IMR-90 (cell line): ENCODE results near the gene FABP7. TPM values are rescaled to one million over a fixed set of nuclear protein-coding genes. Genes with fewer than 3 reads are reported as not detected.

ENCODE experiments used
- ATAC-seq: fragments of 200-7000 bp; cut with Tn5 transposase; 2 replicates; pipeline ENCODE4 v1.9.1; 2020; ENCODE audit warnings: low read depth, mild to moderate bottlenecking, moderate library complexity
- BruUV-seq: library from RNA; stranded (reverse); fragments of 400-500 nt; replicated peaks from 2 replicates; lab custom pipeline; 2021; lab: Mats Ljungman, UMichigan
- CTCF ChIA-PET: fragments of 300-600 bp; formaldehyde crosslinking; extraction: SDS; loops from one replicate; lab custom pipeline; 2021; ENCODE audit warnings: antibody characterized with exemption; lab: Yijun Ruan, JAX
- POLR2A ChIA-PET: fragments of 300-600 bp; sonication (Branson Sonifier 250); formaldehyde crosslinking; loops from one replicate; lab custom pipeline; 2022; ENCODE audit warnings: antibody characterized with exemption; ENCODE audit not compliant: unreplicated experiment; lab: Charles Lee
- DNase-seq: peaks from one replicate; pipeline ENCODE4 v3.0.0; 2013
- H2AFZ ChIP-seq: replicated peaks from 2 replicates; pipeline ENCODE3; 2013; ENCODE audit warnings: low read length, mild to moderate bottlenecking; ENCODE audit not compliant: poor library complexity
- H2AK5ac ChIP-seq: 2 replicates; pipeline ENCODE4 v1.6.1; 2013; ENCODE audit warnings: low read depth, low read length, inconsistent platforms
- H2AK9ac ChIP-seq: replicated peaks from 2 replicates; pipeline ENCODE3; 2013; ENCODE audit warnings: mild to moderate bottlenecking, low read depth, low read length, moderate library complexity; ENCODE audit not compliant: poor library complexity
- H2BK120ac ChIP-seq: 2 replicates; pipeline ENCODE4 v1.6.1; 2013; ENCODE audit warnings: low read depth, low read length, inconsistent platforms
- H2BK15ac ChIP-seq: 3 replicates; pipeline ENCODE4 v1.6.1; 2013; ENCODE audit warnings: low read depth, low read length, inconsistent platforms
- H2BK20ac ChIP-seq: 2 replicates; pipeline ENCODE4 v1.6.1; 2013; ENCODE audit warnings: low read depth, mild to moderate bottlenecking, inconsistent platforms, low read length, moderate library complexity
- H2BK5ac ChIP-seq: 2 replicates; pipeline ENCODE4 v1.6.1; 2013; ENCODE audit warnings: mild to moderate bottlenecking, low read depth, low read length, inconsistent platforms; ENCODE audit not compliant: poor library complexity, severe bottlenecking
- H3K14ac ChIP-seq: replicated peaks from 2 replicates; pipeline ENCODE4 v1.6.1; 2013; ENCODE audit warnings: low read depth, low read length, inconsistent platforms
- H3K18ac ChIP-seq: 2 replicates; pipeline ENCODE4 v1.6.1; 2013; ENCODE audit warnings: low read depth, low read length, control low read depth
- H3K23ac ChIP-seq: 2 replicates; pipeline ENCODE4 v1.6.1; 2013; ENCODE audit warnings: low read depth, low read length, inconsistent platforms
- H3K27ac ChIP-seq: 2 replicates; pipeline ENCODE4 v1.5.1; 2013; ENCODE audit warnings: mild to moderate bottlenecking, control low read depth, low read length; ENCODE audit not compliant: insufficient read depth
- H3K27me3 ChIP-seq: 2 replicates; pipeline ENCODE4 v1.6.1; 2013; ENCODE audit warnings: low read length; ENCODE audit not compliant: control insufficient read depth, insufficient read depth
- H3K36me3 ChIP-seq: 2 replicates; pipeline ENCODE4 v1.6.1; 2013; ENCODE audit warnings: low read length, mixed read lengths; ENCODE audit not compliant: control insufficient read depth, insufficient read depth
- H3K4ac ChIP-seq: 2 replicates; pipeline ENCODE4 v1.6.1; 2013; ENCODE audit warnings: low read depth, low read length, inconsistent platforms
- H3K4me1 ChIP-seq: 2 replicates; pipeline ENCODE4 v1.6.1; 2013; ENCODE audit warnings: low read length, mixed read lengths; ENCODE audit not compliant: control insufficient read depth, insufficient read depth
- H3K4me2 ChIP-seq: 2 replicates; pipeline ENCODE4 v1.6.1; 2013; ENCODE audit warnings: low read depth, mild to moderate bottlenecking, control low read depth, low read length, moderate library complexity
- H3K4me3 ChIP-seq: 2 replicates; pipeline ENCODE4 v1.5.1; 2013; ENCODE audit warnings: low read depth, mild to moderate bottlenecking, control low read depth, low read length, moderate library complexity; ENCODE audit not compliant: insufficient read depth
- H3K56ac ChIP-seq: 2 replicates; pipeline ENCODE4 v1.6.1; 2013; ENCODE audit warnings: low read length, inconsistent platforms; ENCODE audit not compliant: insufficient read depth; ENCODE audit errors: extremely low read depth
- H3K79me1 ChIP-seq, 2 experiments: 2 replicates each; pipeline ENCODE4 v1.6.1; 2013; ENCODE audit warnings: low read length in 2 of 2, inconsistent platforms in 1 of 2, low read depth in 1 of 2
- H3K9ac ChIP-seq: 2 replicates; pipeline ENCODE4 v1.6.1; 2013; ENCODE audit warnings: low read depth, low read length, control low read depth
- H3K9me1 ChIP-seq: 2 replicates; pipeline ENCODE4 v1.6.1; 2013; ENCODE audit warnings: low read length, inconsistent platforms; ENCODE audit not compliant: insufficient read depth
- H3K9me3 ChIP-seq: 2 replicates; pipeline ENCODE4 v1.6.1; 2013; ENCODE audit warnings: low read length; ENCODE audit not compliant: control insufficient read depth, insufficient read depth
- H4K20me1 ChIP-seq: 2 replicates; pipeline ENCODE4 v1.6.1; 2013; ENCODE audit warnings: low read length, inconsistent platforms; ENCODE audit not compliant: insufficient read depth
- H4K5ac ChIP-seq: 2 replicates; pipeline ENCODE4 v1.6.1; 2013; ENCODE audit warnings: mild to moderate bottlenecking, low read depth, low read length, control low read depth
- H4K8ac ChIP-seq, 2 experiments: 2 replicates each; pipeline ENCODE4 v1.6.1; 2013; ENCODE audit warnings: low read depth in 2 of 2, low read length in 2 of 2, control low read depth in 1 of 2, inconsistent platforms in 1 of 2
- H4K91ac ChIP-seq: 2 replicates; pipeline ENCODE4 v1.6.1; 2013; ENCODE audit warnings: low read depth, low read length, inconsistent platforms; ENCODE audit not compliant: insufficient read depth
- BHLHE40 ChIP-seq: fragments of 150-350 bp; IDR thresholded peaks from 2 replicates; pipeline ENCODE4 v1.6.1; 2016; ENCODE audit warnings: mild to moderate bottlenecking, low read depth, low read length
- CEBPB ChIP-seq: IDR thresholded peaks from 2 replicates; pipeline ENCODE4 v1.6.1; 2012; ENCODE audit warnings: low read depth, low read length, improper control_type of control experiment
- CHD1 ChIP-seq: IDR thresholded peaks from 2 replicates; pipeline ENCODE4 v1.6.1; 2012; ENCODE audit warnings: low read depth, low read length, improper control_type of control experiment
- CTCF ChIP-seq: conservative IDR thresholded peaks from 2 replicates; pipeline ENCODE4 v1.5.1; 2012; ENCODE audit warnings: mild to moderate bottlenecking, low read depth, low read length, improper control_type of control experiment
- FOS ChIP-seq: fragments of 150-350 bp; IDR thresholded peaks from 2 replicates; pipeline ENCODE4 v1.6.1; 2016; ENCODE audit warnings: low read depth, low read length
- MAFK ChIP-seq: IDR thresholded peaks from 2 replicates; pipeline ENCODE4 v1.6.1; 2012; ENCODE audit warnings: low read depth, low read length, improper control_type of control experiment
- MAZ ChIP-seq: IDR thresholded peaks from 2 replicates; pipeline ENCODE4 v1.6.1; 2012; ENCODE audit warnings: low read depth, mild to moderate bottlenecking, low read length, improper control_type of control experiment, moderate library complexity, borderline replicate concordance
- MXI1 ChIP-seq: IDR thresholded peaks from 2 replicates; pipeline ENCODE4 v1.6.1; 2012; ENCODE audit warnings: low read depth, mild to moderate bottlenecking, low read length, moderate library complexity, borderline replicate concordance
- NFE2L2 ChIP-seq: fragments of 150-350 bp; IDR thresholded peaks from 2 replicates; pipeline ENCODE4 v1.6.1; 2016; ENCODE audit warnings: low read depth, mild to moderate bottlenecking, low read length
- POLR2A ChIP-seq: IDR thresholded peaks from 2 replicates; pipeline ENCODE4 v1.6.1; 2012; ENCODE audit warnings: mild to moderate bottlenecking, low read depth, low read length
- RAD21 ChIP-seq: IDR thresholded peaks from 2 replicates; pipeline ENCODE4 v1.6.1; 2012; ENCODE audit warnings: low read length, improper control_type of control experiment
- RCOR1 ChIP-seq: IDR thresholded peaks from 2 replicates; pipeline ENCODE4 v1.6.1; 2012; ENCODE audit warnings: mild to moderate bottlenecking, low read length, improper control_type of control experiment; ENCODE audit not compliant: insufficient replicate concordance
- RFX5 ChIP-seq: IDR thresholded peaks from 2 replicates; pipeline ENCODE4 v1.8.0; 2012; ENCODE audit warnings: low read depth, mild to moderate bottlenecking, low read length, moderate library complexity
- SMC3 ChIP-seq: fragments of 150-350 bp; IDR thresholded peaks from 2 replicates; pipeline ENCODE4 v1.6.1; 2016; ENCODE audit warnings: low read depth, mild to moderate bottlenecking, antibody characterized with exemption, low read length, moderate library complexity
- USF2 ChIP-seq: fragments of 150-350 bp; IDR thresholded peaks from 2 replicates; pipeline ENCODE4 v1.6.1; 2017; ENCODE audit warnings: mild to moderate bottlenecking, antibody characterized with exemption, low read length, low read depth
- WGBS, 2 experiments: methylation state at CpG; one replicate each; pipeline versions ENCODE4 v1.1.5 to v1.1.7; 2013; ENCODE audit warnings: missing lambda C conversion rate in 2 of 2; ENCODE audit not compliant: insufficient read length in 1 of 2; ENCODE audit errors: extremely low coverage in 2 of 2; 5-methylcytosine and 5-hydroxymethylcytosine counted together
- dilution Hi-C: fragments of 300-500 bp; cut with HindIII; formaldehyde crosslinking; loops from one replicate; pipeline ENCODE4 v1.14.3; 2018; ENCODE audit warnings: low sequenced_read_pairs; ENCODE audit not compliant: unreplicated experiment
- in situ Hi-C: fragments of 300-500 bp; cut with MboI; formaldehyde crosslinking; loops from 3 replicates; pipeline ENCODE4 v1.14.3; 2019; ENCODE audit warnings: low sequenced_read_pairs, inconsistent platforms, mixed read lengths
- intact Hi-C: fragments of 100-400 bp; cut with micrococcal nuclease; formaldehyde crosslinking; loops from 2 replicates; pipeline ENCODE4 v1.10.0; 2022
- polyA plus RNA-seq, 3 experiments: library from polyadenylated mRNA; depleted of rRNA; stranded (reverse); fragments of >200 nt; gene quantifications; 2 replicates each; pipeline ENCODE4 v1.2.3, GENCODE V29; 2012; ENCODE audit warnings: low replicate concordance in 1 of 3
- total RNA-seq: library from RNA; depleted of rRNA; stranded (reverse); fragments of >200 nt; gene quantifications from 2 replicates; pipeline ENCODE4 v1.2.3, GENCODE V29; 2012
- TF ChIP-seq, protein P1 (sequence below): fragments of 150-350 bp; IDR thresholded peaks from 2 replicates; pipeline ENCODE4 v1.6.1; 2016; ENCODE audit warnings: low read depth, mild to moderate bottlenecking, low read length, moderate library complexity, borderline replicate concordance

Gene FABP7
- total and polyA plus RNA-seq, 2 of the 4 experiments (the other 2 are of a cell fraction), result not detected

DNA sequence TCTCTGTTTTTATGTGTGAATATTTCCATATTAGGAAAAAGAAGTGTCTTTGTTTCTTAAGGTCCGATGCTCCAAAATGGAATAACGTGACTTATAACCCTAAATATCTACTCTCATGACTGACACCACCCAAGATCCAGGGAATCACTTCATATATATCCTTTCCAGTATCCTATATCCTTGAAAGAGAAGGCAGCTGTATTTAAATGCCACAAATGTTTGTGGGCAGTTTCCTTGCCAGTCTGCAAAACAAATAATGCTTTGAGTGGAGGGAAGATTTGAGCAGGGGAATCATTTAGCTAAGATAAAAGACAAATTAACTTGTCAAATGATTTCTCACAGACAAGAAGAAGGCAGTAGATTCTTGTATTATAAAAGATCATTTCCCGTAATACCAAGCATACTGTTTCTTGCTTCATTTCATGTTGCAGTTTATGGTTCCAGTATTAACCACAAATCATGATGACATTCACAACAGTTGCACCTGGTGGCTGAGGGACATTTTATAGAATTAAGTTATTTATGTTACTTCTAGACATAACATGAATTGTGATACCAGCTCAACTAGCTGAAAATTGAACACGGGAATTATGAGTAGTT lies 30.0 kb upstream of the FABP7 start:
- no TSS peak for BruUV-seq
- H2AFZ ChIP-seq, result no peak overlapping the region
- H2AK9ac ChIP-seq, result no peak overlapping the region
- H3K14ac ChIP-seq, result no peak overlapping the region
- peaks cover 7% of the 10 kb centered on the region for H3K27me3 ChIP-seq
- no peak overlapping the region for H4K91ac ChIP-seq
- dilution Hi-C loops, result no loop called here
- ATAC-seq, result no peak
- no peaks in the 10 kb centered on the region for H3K36me3 ChIP-seq
- WGBS, 2 experiments, result no CpG with 5 or more reads among the region's 4 CpGs
- no peaks in the 10 kb centered on the region for H3K9me3 ChIP-seq
- H3K4me3 ChIP-seq, result no peak overlapping the region
- no peaks in the 10 kb centered on the region for H3K9me1 ChIP-seq
- no peak for TF ChIP-seq CHD1
- no peak for TF ChIP-seq BHLHE40
- TF ChIP-seq NFE2L2, result no peak
- no peak for TF ChIP-seq POLR2A
- no peak for TF ChIP-seq RFX5
- no peak for TF ChIP-seq CTCF
- TF ChIP-seq MAFK, result no peak
- TF ChIP-seq FOS, result no peak
- TF ChIP-seq SMC3, result no peak
- no peak for TF ChIP-seq MXI1
- no peak for TF ChIP-seq RCOR1
- TF ChIP-seq, protein P1, sequence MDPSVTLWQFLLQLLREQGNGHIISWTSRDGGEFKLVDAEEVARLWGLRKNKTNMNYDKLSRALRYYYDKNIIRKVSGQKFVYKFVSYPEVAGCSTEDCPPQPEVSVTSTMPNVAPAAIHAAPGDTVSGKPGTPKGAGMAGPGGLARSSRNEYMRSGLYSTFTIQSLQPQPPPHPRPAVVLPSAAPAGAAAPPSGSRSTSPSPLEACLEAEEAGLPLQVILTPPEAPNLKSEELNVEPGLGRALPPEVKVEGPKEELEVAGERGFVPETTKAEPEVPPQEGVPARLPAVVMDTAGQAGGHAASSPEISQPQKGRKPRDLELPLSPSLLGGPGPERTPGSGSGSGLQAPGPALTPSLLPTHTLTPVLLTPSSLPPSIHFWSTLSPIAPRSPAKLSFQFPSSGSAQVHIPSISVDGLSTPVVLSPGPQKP, result no peak
- no peak for TF ChIP-seq MAZ
- no peak for TF ChIP-seq USF2
- no peak for TF ChIP-seq RAD21
- TF ChIP-seq CEBPB, result no peak
- no peaks in the 10 kb centered on the region for H4K20me1 ChIP-seq
- ChIA-PET POLR2A (no interaction called here), CTCF (interaction anchor here (0.9 to 1.0 kb wide), 3 partner anchors 18 to 41 kb away, joined by 3 to 5 read pairs (median 4); no protein-coding TSS in a partner anchor)
- no peak overlapping the region for H2BK15ac ChIP-seq
- no peak overlapping the region for H3K56ac ChIP-seq
- H3K18ac ChIP-seq, result no peak overlapping the region
- no peak overlapping the region for H4K8ac ChIP-seq
- intact Hi-C loops, result loop anchor here (5.0 kb wide), 1 partner anchor 38 kb away; the partner anchor contains the start of gene SMPDL3A
- no peak overlapping the region for H3K4ac ChIP-seq
- no peak overlapping the region for H2BK20ac ChIP-seq
- in situ Hi-C loops, result no loop called here
- H3K9ac ChIP-seq, result no peak overlapping the region
- DNase-seq, result no peak
- no peak overlapping the region for H2AK5ac ChIP-seq
- H3K79me1 ChIP-seq, result no peaks in the 10 kb centered on the region
- no peak overlapping the region for H2BK120ac ChIP-seq
- H3K4me2 ChIP-seq, result no peak overlapping the region
- peaks cover 2% of the 10 kb centered on the region; the same call in 1 of the 2 replicates for H3K4me1 ChIP-seq
- H3K27ac ChIP-seq, result no peak overlapping the region
- no peak overlapping the region for H3K23ac ChIP-seq
- no peak overlapping the region for H2BK5ac ChIP-seq
- no peak overlapping the region for H4K5ac ChIP-seq
